GM21360 (cell line): ENCODE results near the gene EN1.

Experiments
- ATAC-seq: cut with Tn5 transposase; IDR thresholded peaks from one replicate; pipeline ENCODE4 v1.9.1; 2021; ENCODE audit warnings: mild to moderate bottlenecking, moderate library complexity; ENCODE audit not compliant: unreplicated experiment

The EN1 gene

GRCh38 chr2:118823633-118824032, 23.8 kb downstream of the EN1 start:
- ATAC-seq: no peak

DNA sequence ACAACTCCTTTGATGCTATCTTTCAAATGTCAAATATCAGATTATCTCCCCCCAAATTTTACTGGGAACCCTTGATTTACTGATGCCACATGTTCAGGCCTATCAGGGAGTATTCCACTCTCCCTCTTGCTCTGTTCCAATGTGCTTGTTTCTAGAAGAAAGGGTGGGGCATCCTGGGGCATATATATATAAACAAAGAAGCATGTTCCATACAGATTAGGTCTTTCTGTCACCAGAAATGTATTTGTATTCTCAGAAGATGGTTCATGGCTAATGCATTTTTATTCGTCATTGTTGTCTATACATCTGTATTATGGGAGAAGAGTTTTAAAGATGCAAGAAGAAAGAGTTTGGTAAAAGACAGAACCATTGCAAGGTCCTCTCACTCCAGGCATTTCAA, 24.9 kb downstream of the EN1 start:
- no peak for ATAC-seq

GRCh38 chr2:118822015-118822414, 25.4 kb downstream of the EN1 start:
- no peak for ATAC-seq

DNA sequence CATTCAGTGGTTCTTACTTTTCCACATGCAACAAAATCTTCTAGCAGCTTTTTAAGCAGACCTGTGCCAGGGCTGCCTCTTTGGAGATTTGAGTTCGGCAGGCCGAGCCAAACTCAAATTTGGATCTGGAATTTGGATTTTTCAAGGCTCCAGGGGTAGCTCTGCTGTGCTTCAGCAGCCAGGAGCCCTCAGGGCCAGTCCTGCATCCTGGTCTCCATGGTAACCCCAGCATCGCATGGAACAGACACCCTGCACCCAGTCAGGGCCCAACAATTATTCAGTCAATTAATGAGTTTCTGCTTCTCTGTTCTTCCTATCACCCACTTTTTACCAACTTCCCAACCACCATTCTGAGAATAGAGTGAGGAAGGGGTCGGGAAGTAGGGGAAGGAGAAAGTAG, 30.0 kb downstream of the EN1 start:
- ATAC-seq: no peak

- ATAC-seq: no peak
These were observed 30.8 kb downstream of the EN1 start for GRCh38 chr2:118816669-118817068.

DNA sequence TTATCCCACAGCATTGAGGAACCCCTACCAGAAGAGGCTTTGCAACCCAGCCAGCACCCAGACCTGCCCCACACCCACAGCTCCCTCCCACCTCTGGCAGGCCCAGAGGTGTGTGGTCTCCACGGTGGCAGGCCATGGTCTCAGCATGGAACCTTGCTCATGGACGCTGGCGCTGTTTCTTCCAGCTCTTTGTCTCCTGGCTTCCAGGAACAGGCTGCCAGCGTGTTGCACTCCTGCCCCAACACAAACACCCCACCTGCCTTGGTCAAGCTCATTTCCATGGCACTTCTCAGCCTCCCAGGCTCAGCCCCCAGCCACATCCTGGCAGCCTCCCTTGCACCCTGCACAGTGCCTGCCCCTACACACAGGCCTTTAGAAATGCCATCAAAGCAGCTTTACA, 31.7 kb downstream of the EN1 start:
- no peak for ATAC-seq

- ATAC-seq: no peak
These were observed 32.1 kb downstream of the EN1 start for GRCh38 chr2:118815314-118815713.

- ATAC-seq: no peak
These were observed 33.1 kb downstream of the EN1 start for GRCh38 chr2:118814368-118814767.

- no peak for ATAC-seq
These were observed 33.7 kb downstream of the EN1 start for GRCh38 chr2:118813601-118814339.

- ATAC-seq: no peak
These were observed 34.3 kb downstream of the EN1 start for GRCh38 chr2:118813111-118813510.

DNA sequence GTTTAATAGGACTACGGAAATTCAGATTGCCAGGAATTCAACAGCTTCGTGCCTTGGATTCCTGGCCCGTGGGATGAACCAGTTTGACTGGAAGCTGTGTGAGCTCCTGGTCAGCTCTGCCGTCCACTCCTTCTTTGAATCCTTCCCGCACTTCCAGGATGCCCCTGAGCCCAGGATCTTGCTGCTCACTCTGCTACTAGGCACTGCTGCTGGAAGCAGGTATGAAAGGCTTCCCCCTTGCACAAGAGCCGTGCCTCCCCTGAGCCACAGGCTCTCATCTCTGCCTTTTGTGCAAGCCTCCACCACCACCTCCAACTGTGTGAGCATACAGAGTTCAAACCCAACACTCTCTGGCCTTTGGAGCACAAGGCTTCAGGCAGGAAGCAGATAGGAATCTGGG, 34.9 kb downstream of the EN1 start:
- ATAC-seq: no peak

- no peak for ATAC-seq
These were observed 35.8 kb downstream of the EN1 start for GRCh38 chr2:118811514-118812115.

DNA sequence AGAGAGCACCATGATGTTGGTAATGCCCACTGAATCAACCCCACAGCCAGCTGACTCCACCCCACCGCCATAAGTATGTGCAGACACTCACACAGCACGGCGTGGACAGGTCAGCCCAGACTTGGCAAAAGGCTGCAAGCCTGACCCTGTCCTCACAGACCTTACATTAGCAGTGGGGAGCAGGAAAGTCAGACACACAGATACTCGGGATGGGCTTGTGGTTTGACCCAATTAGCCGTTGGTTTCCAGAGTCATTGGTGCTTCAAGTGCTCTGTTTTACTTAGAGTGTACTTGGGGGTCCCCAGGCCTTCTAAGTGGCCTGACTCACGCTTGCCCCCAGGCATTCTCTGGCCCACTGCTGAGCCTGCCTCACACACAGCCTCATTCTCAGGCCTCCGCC, 36.7 kb downstream of the EN1 start:
- no peak for ATAC-seq

DNA sequence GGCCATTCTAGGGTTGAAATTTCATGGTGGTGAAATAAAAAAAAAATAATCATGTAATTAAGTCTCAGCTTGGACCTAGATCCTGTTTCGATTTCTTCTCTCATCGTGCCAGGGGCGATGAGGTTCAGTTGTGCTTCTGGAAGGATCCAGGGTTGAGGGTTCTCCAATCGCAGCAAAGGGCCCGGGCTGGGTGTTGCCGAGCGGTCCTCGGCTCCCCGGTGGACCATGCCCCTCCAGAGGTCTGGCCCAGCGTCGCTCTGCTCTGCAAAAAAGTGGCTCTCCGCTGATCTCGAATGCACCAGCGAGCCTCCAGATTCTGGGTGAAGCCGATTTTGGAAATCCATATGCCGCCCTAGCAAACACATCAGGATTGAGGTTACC, 39.0 kb downstream of the EN1 start:
- no peak for ATAC-seq

- no peak for ATAC-seq
These were observed 39.6 kb downstream of the EN1 start for GRCh38 chr2:118807668-118808428.

- ATAC-seq: no peak
These were observed 40.4 kb downstream of the EN1 start for GRCh38 chr2:118806797-118807667.

- no peak for ATAC-seq
These were observed 42.3 kb downstream of the EN1 start for GRCh38 chr2:118805064-118805690.

GRCh38 chr2:118803012-118803411, 44.4 kb downstream of the EN1 start:
- ATAC-seq: no peak

GRCh38 chr2:118801151-118801550, 46.3 kb downstream of the EN1 start:
- no peak for ATAC-seq

DNA sequence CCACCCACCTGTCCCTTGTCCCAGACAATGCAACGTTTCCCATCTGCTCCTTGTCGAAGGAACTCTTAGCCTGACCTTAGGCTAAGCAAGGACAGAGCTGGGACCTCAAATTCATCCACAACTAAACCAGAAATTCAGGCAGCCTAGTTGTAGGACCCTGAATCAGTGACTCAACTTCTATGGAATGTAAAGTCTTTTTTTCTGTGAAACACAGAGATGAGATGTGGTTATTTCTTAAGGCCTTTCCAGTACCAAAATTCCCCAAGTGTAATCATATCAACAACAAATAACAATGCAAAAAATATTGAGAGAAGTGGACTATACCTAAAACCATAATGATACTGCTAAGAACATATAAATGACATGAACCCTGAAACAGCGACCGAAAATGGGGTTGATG, 46.7 kb downstream of the EN1 start:
- ATAC-seq: no peak

GRCh38 chr2:118794546-118794945, 52.9 kb downstream of the EN1 start:
- ATAC-seq: no peak
